Inflammatory macrophage (primary cell): ENCODE measurements around the gene DTNB.
"Not testable (repeated sequence)": the region's sequence is repeated elsewhere in the genome, so short reads cannot be mapped to it uniquely, and the experiment has no call there.

ENCODE experiments used
- DNase-seq, 2 donors: peaks; one replicate each; pipeline ENCODE4 v3.0.0-alpha.2; 2020 to 2022

DTNB gene

GRCh38 chr2:25586726-25587144, 86.6 kb downstream of the DTNB start:
- DNase-seq: no peak

- peak in 1 of 2 donors; percentile 15 for DNase-seq
Measured at GRCh38 chr2:25585189-25585588, 88.2 kb downstream of the DTNB start.

- DNase-seq: peak; percentile 85 to 92
Measured at GRCh38 chr2:25582077-25582830, 91.1 kb downstream of the DTNB start.

GRCh38 chr2:25576596-25576995, 96.8 kb downstream of the DTNB start:
- no peak for DNase-seq

GRCh38 chr2:25572638-25573037, 100.7 kb downstream of the DTNB start:
- DNase-seq: no peak

GRCh38 chr2:25570161-25570845, 103.1 kb downstream of the DTNB start:
- no peak for DNase-seq

GRCh38 chr2:25567406-25567805, 106.0 kb downstream of the DTNB start:
- DNase-seq: peak; percentile 77 to 90

GRCh38 chr2:25566694-25567093, 106.7 kb downstream of the DTNB start:
- peak; percentile 79 to 86 for DNase-seq

GRCh38 chr2:25566094-25566493, 107.3 kb downstream of the DTNB start:
- no peak for DNase-seq

- peak; percentile 44 to 68 for DNase-seq
Measured at GRCh38 chr2:25561136-25561850, 112.1 kb downstream of the DTNB start.

GRCh38 chr2:25559148-25559547, 114.2 kb downstream of the DTNB start:
- DNase-seq: no peak

- DNase-seq: peak; percentile 90 to 94
Measured at GRCh38 chr2:25558262-25558661, 115.1 kb downstream of the DTNB start.

- peak; percentile 45 to 77 for DNase-seq
Measured at GRCh38 chr2:25557179-25558036, 116.0 kb downstream of the DTNB start.

GRCh38 chr2:25552318-25552717, 121.1 kb downstream of the DTNB start:
- DNase-seq: no peak

GRCh38 chr2:25551316-25551715, 122.1 kb downstream of the DTNB start:
- DNase-seq: peak; percentile 46 to 50

GRCh38 chr2:25549571-25549970, 123.8 kb downstream of the DTNB start:
- DNase-seq: not testable (repeated sequence)

GRCh38 chr2:25548601-25549000, 124.8 kb downstream of the DTNB start:
- DNase-seq: no peak

- DNase-seq: no peak
Measured at GRCh38 chr2:25546852-25547251, 126.5 kb downstream of the DTNB start.

- DNase-seq: no peak
Measured at GRCh38 chr2:25545899-25546298, 127.5 kb downstream of the DTNB start.

GRCh38 chr2:25544445-25544844, 128.9 kb downstream of the DTNB start:
- DNase-seq: no peak

- no peak for DNase-seq
Measured at GRCh38 chr2:25543939-25544338, 129.4 kb downstream of the DTNB start.

GRCh38 chr2:25541378-25541777, 132.0 kb downstream of the DTNB start:
- no peak for DNase-seq
